Stimulated activated CD4-positive, alpha-beta T cell treated with anti-CD3 and anti-CD28 coated beads, Interleukin-15, amount 100 ng/mL, for 1 hour (primary cell): ENCODE measurements around the gene ABCB9.
"Not testable (repeated sequence)": the region's sequence is repeated elsewhere in the genome, so short reads cannot be mapped to it uniquely, and the experiment has no call there.

ENCODE experiments used
- DNase-seq, 2 donors: peaks; one replicate each; pipeline ENCODE4 v3.0.0-alpha.2; 2020; ENCODE audit warnings: low read depth in 1 of 2, low spot score in 1 of 2

The ABCB9 gene

GRCh38 chr12:122941351-122941750, 24.9 kb downstream of the ABCB9 start:
- DNase-seq, result not testable (repeated sequence)

GRCh38 chr12:122939125-122939524, 27.1 kb downstream of the ABCB9 start:
- no peak for DNase-seq

GRCh38 chr12:122937622-122938091, 28.6 kb downstream of the ABCB9 start:
- no peak for DNase-seq

GRCh38 chr12:122935318-122935717, 30.9 kb downstream of the ABCB9 start:
- no peak for DNase-seq

- no peak for DNase-seq
Observed at GRCh38 chr12:122934722-122935121, 31.5 kb downstream of the ABCB9 start.

GRCh38 chr12:122932207-122932606, 34.1 kb downstream of the ABCB9 start:
- DNase-seq, result no peak

- DNase-seq, result no peak
Observed at GRCh38 chr12:122929812-122930211, 36.5 kb downstream of the ABCB9 start.

GRCh38 chr12:122929148-122929538, 37.1 kb downstream of the ABCB9 start:
- DNase-seq, result no peak

- DNase-seq, result no peak
Observed at GRCh38 chr12:122928404-122929147, 37.7 kb downstream of the ABCB9 start.

- DNase-seq, result no peak
Observed at GRCh38 chr12:122927756-122928403, 38.4 kb downstream of the ABCB9 start.

- DNase-seq, result no peak
Observed at GRCh38 chr12:122921917-122922316, 44.3 kb downstream of the ABCB9 start.

- no peak for DNase-seq
Observed at GRCh38 chr12:122920687-122921086, 45.6 kb downstream of the ABCB9 start.

GRCh38 chr12:122918827-122919226, 47.4 kb downstream of the ABCB9 start:
- no peak for DNase-seq

- no peak for DNase-seq
Observed at GRCh38 chr12:122917507-122918121, 48.6 kb downstream of the ABCB9 start.

- no peak for DNase-seq
Observed at GRCh38 chr12:122909442-122910288, 56.6 kb downstream of the ABCB9 start.

GRCh38 chr12:122908915-122909314, 57.3 kb downstream of the ABCB9 start:
- no peak for DNase-seq

- DNase-seq, result not testable (repeated sequence)
Observed at GRCh38 chr12:122905258-122905657, 61.0 kb downstream of the ABCB9 start.

- no peak for DNase-seq
Observed at GRCh38 chr12:122903693-122904034, 62.6 kb downstream of the ABCB9 start.

GRCh38 chr12:122902854-122903692, 63.2 kb downstream of the ABCB9 start:
- no peak for DNase-seq

- no peak for DNase-seq
Observed at GRCh38 chr12:122899887-122900286, 66.4 kb downstream of the ABCB9 start.
